Esophagus muscularis mucosa (tissue), 4 donors: ENCODE results near the gene KLHL29. TPM values are rescaled to one million over a fixed set of nuclear protein-coding genes. Genes with fewer than 3 reads are reported as not detected.

Source experiments
- DNase-seq: peaks from one replicate; pipeline ENCODE4 v3.0.0-alpha.2; 2017; ENCODE audit errors: extremely low spot score
- H3K27ac ChIP-seq, 4 donors: fragments of 200-600 bp; sonication (generic); replicated peaks in 1 of 4; 1 replicate in 3 of 4; 2 replicates in 1 of 4; pipeline ENCODE4 v1.5.1; 2016 to 2019; ENCODE audit warnings: mild to moderate bottlenecking in 1 of 4
- H3K27me3 ChIP-seq, 4 donors: fragments of 200-600 bp; sonication (generic); one replicate each; pipeline versions ENCODE4 v1.5.1 to v1.6.0; 2016 to 2019
- H3K36me3 ChIP-seq, 4 donors: fragments of 200-600 bp; sonication (generic); one replicate each; pipeline ENCODE4 v1.5.1; 2016 to 2019
- H3K4me1 ChIP-seq, 4 donors: fragments of 200-600 bp; sonication (generic); one replicate each; pipeline ENCODE4 v1.5.1; 2016 to 2019
- H3K4me3 ChIP-seq, 4 donors: fragments of 200-600 bp; sonication (generic); 1 replicate in 2 of 4; 2 replicates in 2 of 4; pipeline ENCODE4 v1.5.1; 2016 to 2019; ENCODE audit warnings: mild to moderate bottlenecking in 4 of 4, moderate library complexity in 1 of 4
- H3K9me3 ChIP-seq, 4 donors: fragments of 200-600 bp; sonication (generic); 1 replicate in 3 of 4; 2 replicates in 1 of 4; pipeline ENCODE4 v1.5.1; 2016 to 2019
- EP300 ChIP-seq: sonication (generic); formaldehyde crosslinking; IDR thresholded peaks from one replicate; pipeline ENCODE4 v1.6.1; 2017; ENCODE audit warnings: antibody characterized with exemption
- POLR2A ChIP-seq: fragments of 450-650 bp; IDR thresholded peaks from one replicate; pipeline ENCODE4 v1.6.1; 2017; ENCODE audit warnings: antibody characterized with exemption, moderate library complexity, mild to moderate bottlenecking, low read depth
- POLR2AphosphoS5 ChIP-seq, 2 donors: sonication (generic); formaldehyde crosslinking; IDR thresholded peaks; one replicate each; pipeline ENCODE4 v1.6.1; 2017; ENCODE audit warnings: antibody characterized with exemption in 2 of 2
- WGBS: methylation state at CpG from one replicate; pipeline ENCODE4 v1.1.5; 2018; 5-methylcytosine and 5-hydroxymethylcytosine counted together
- intact Hi-C: fragments of 100-400 bp; cut with DNase I; formaldehyde crosslinking; loops from one replicate; pipeline ENCODE4 v1.15.1; 2023
- total RNA-seq, 4 donors: library from RNA; depleted of rRNA; stranded (reverse); fragments of >200 nt; gene quantifications; one replicate each; pipeline versions ENCODE4 v1.1.0 to v1.2.1, GENCODE V29; 2016
- TF ChIP-seq, protein P1 (sequence below), 3 experiments: fragments of 200-600 bp in 2 of 3; fragments of 450-650 bp in 1 of 3; sonication (generic) in 2 of 3; IDR thresholded peaks; one replicate each; pipeline ENCODE4 v1.5.1; 2017 to 2019; ENCODE audit warnings: antibody characterized with exemption in 3 of 3, mild to moderate bottlenecking in 2 of 3, moderate library complexity in 1 of 3

Gene KLHL29
- total RNA-seq, 4 donors from 2014 or later = 22.0 to 26.1 (median 23.4) TPM

DNA sequence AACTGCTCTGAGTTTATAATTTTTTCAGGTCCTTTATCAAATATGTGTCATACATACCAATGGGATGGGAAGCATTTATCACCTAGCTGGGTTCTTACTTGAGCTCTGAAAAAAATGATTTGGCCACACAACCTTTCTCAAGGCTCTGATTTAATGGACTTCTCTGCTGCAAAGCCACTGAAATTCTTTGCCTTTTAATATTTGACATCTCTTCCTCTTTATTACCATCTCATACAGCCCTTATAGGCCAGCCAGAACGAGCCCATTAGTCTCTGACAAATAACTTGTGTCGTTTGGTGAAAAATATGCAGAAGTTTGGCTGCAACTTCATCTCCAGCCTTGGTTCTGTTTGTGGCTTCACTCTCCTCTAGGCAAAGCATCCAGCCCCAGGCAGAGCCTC, 292.9 kb downstream of the KLHL29 start:
- DNase-seq = no peak
- peaks cover 0 to 3% (median 0%) of the 10 kb centered on the region in 4 donors for H3K9me3 ChIP-seq
- H3K27ac ChIP-seq = no peak overlapping the region
- TF ChIP-seq POLR2AphosphoS5 (IDR thresholded peaks at IDR 0.05) (no peak), POLR2A (no peak)
- H3K36me3 ChIP-seq = peaks cover 0 to 4% (median 0%) of the 10 kb centered on the region in 4 donors
- H3K4me1 ChIP-seq = peaks cover 0 to 11% (median 6%) of the 10 kb centered on the region in 4 donors
- H3K4me3 ChIP-seq = no peak overlapping the region
- intact Hi-C loops = no loop called here
- 40% methylated on average over 2 of the region's 2 CpGs for WGBS
- H3K27me3 ChIP-seq = no peaks in the 10 kb centered on the region

DNA sequence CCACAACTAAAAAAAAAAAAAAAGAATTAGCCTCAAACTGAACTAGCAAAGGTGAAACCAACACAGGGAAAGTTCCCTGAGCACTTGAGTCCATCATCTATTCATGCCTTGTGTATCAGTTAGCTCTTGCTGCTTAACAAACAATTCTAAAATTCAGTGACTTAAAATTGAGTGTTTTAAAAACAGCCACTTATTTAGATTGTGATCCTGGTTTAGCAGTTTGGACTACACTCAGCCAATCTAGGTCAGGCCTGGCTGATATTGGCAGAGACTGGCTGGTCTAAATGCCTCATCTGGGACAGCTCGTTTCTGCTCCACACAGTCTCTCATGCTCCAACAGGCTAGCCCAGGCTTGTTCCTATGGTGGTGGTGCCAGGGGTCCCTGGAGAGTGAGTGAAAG, 294.1 kb downstream of the KLHL29 start:
- no peak overlapping the region for H3K27ac ChIP-seq
- intact Hi-C loops = no loop called here
- no peak for DNase-seq
- H3K9me3 ChIP-seq = peaks cover 0 to 3% (median 0%) of the 10 kb centered on the region in 4 donors
- H3K36me3 ChIP-seq = peaks cover 0 to 4% (median 0%) of the 10 kb centered on the region in 4 donors
- peaks cover 0 to 16% (median 10%) of the 10 kb centered on the region in 4 donors for H3K4me1 ChIP-seq
- no peak overlapping the region for H3K4me3 ChIP-seq
- no peaks in the 10 kb centered on the region for H3K27me3 ChIP-seq
- no peak for TF ChIP-seq EP300
- TF ChIP-seq, protein P1, sequence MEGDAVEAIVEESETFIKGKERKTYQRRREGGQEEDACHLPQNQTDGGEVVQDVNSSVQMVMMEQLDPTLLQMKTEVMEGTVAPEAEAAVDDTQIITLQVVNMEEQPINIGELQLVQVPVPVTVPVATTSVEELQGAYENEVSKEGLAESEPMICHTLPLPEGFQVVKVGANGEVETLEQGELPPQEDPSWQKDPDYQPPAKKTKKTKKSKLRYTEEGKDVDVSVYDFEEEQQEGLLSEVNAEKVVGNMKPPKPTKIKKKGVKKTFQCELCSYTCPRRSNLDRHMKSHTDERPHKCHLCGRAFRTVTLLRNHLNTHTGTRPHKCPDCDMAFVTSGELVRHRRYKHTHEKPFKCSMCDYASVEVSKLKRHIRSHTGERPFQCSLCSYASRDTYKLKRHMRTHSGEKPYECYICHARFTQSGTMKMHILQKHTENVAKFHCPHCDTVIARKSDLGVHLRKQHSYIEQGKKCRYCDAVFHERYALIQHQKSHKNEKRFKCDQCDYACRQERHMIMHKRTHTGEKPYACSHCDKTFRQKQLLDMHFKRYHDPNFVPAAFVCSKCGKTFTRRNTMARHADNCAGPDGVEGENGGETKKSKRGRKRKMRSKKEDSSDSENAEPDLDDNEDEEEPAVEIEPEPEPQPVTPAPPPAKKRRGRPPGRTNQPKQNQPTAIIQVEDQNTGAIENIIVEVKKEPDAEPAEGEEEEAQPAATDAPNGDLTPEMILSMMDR (IDR thresholded peaks at IDR 0.05) = no peak
- no peak for TF ChIP-seq POLR2A
- no peak for TF ChIP-seq POLR2AphosphoS5 (IDR thresholded peaks at IDR 0.05)
- WGBS = 71% methylated on average over 1 of the region's 1 CpG

DNA sequence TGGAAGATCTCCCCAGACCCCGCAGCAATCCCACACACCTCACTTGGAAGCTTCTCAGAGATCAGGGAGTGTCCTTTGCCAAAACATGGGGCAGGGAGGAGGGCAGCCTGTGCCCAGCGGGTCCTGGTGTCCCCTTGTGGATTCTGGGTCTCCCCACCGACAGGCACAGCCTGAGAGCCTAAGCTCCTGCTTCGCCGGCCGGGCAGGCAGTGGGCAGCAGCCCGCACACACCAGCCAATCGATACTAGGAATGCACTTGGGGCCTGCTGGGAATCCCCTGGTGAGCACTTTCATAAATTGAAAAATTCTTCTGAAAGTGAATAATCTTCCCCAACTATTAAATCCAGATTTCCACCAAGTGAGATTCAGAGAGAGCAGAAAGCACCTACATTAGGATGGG, 296.0 kb downstream of the KLHL29 start:
- Histone ChIP-seq H3K27me3 (no peaks in the 10 kb centered on the region), H3K9me3 (peaks cover 0 to 3% (median 0%) of the 10 kb centered on the region in 4 donors), H3K4me1 (peaks cover 0 to 32% (median 20%) of the 10 kb centered on the region in 4 donors), H3K4me3 (no peak overlapping the region), H3K27ac (no peak overlapping the region), H3K36me3 (peaks cover 0 to 6% (median 3%) of the 10 kb centered on the region in 4 donors)
- TF ChIP-seq POLR2A (no peak), EP300 (no peak), POLR2AphosphoS5 (IDR thresholded peaks at IDR 0.05) (no peak)
- TF ChIP-seq, protein P1 (IDR thresholded peaks at IDR 0.05) = no peak
- WGBS = 100% methylated on average over 2 of the region's 8 CpGs
- DNase-seq = no peak
- intact Hi-C loops = no loop called here

DNA sequence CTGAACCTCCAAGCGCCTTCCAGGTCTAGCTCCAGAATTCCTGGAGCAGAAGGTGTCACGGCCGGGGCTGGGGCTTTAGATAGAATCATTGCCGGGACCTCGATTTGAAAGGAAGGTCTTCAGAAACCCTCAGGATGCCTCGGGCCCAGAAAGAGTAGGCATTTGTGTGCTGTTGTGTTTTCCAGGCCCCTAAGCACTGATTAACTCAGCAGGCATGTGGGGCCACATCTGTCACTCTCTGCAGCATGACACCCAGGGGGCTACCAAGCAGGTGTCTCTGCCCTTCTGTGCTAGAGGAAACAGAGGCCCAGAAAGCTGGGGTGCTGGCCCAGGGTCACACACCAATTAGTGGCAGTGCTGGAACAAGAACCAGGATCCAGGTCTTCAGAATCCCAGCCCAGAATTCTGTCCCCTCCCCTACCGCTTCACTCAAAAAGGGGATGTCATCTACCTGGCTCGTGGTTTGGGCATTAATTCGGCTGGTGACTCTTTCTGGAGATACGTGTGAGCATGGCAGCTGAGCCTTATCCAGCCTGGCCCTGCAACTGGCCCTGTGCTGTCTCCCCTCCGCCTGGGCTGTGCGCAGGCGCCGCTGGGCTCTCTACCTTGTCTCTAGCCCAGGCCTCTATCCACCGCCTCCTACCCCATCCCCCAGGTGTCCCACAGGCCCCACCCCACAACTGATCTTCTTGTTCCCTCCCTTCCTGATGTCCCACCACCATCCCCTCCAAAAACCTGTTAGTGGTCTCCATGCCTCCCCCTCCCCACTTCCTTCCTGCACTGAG, 296.6 kb downstream of the KLHL29 start:
- intact Hi-C loops = no loop called here
- H3K36me3 ChIP-seq = peaks cover 0 to 12% (median 5%) of the 10 kb centered on the region in 4 donors
- 97% methylated on average over 14 of the region's 15 CpGs for WGBS
- no peak overlapping the region for H3K27ac ChIP-seq
- H3K9me3 ChIP-seq = peaks cover 0 to 3% (median 0%) of the 10 kb centered on the region in 4 donors
- H3K4me3 ChIP-seq = no peak overlapping the region
- DNase-seq = no peak
- TF ChIP-seq POLR2A (no peak), POLR2AphosphoS5 (IDR thresholded peaks at IDR 0.05) (no peak), EP300 (no peak)
- TF ChIP-seq, protein P1 (IDR thresholded peaks at IDR 0.05) = no peak
- no peaks in the 10 kb centered on the region for H3K27me3 ChIP-seq
- H3K4me1 ChIP-seq = peaks cover 0 to 32% (median 20%) of the 10 kb centered on the region in 4 donors

DNA sequence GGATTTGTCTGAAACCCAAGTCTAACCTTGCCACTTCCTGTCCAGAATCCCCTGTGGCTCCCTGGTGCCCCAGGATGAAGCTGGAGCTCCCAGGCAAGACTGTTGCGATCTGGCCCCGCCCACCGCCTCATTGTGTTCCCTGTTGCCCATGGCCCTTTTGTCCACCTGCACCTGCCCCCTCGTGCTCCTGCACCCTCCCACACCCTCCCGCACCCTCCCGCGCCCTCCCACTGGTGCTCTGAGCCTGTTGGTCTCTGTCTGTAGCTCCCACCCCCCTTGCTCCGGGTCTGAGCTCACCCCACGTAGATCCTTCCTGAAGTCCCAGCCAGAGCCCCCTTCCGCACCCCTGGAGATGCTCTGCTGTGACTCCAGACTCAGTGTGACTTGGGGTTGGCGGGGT, 297.5 kb downstream of the KLHL29 start:
- TF ChIP-seq POLR2AphosphoS5 (IDR thresholded peaks at IDR 0.05) (no peak), POLR2A (no peak), EP300 (no peak)
- TF ChIP-seq, protein P1 (IDR thresholded peaks at IDR 0.05) = no peak
- intact Hi-C loops = no loop called here
- peaks cover 0 to 28% (median 17%) of the 10 kb centered on the region in 4 donors for H3K4me1 ChIP-seq
- DNase-seq = no peak
- no peaks in the 10 kb centered on the region for H3K27me3 ChIP-seq
- H3K36me3 ChIP-seq = peaks cover 0 to 21% (median 9%) of the 10 kb centered on the region in 4 donors
- H3K4me3 ChIP-seq = no peak overlapping the region
- peaks cover 0 to 3% (median 0%) of the 10 kb centered on the region in 4 donors for H3K9me3 ChIP-seq
- no peak overlapping the region for H3K27ac ChIP-seq
- 96% methylated on average over 10 of the region's 11 CpGs for WGBS
